VCaP (cell line): ENCODE measurements around the gene ADCY5.

Experiments used
- H3K27ac ChIP-seq: fragments of 450-650 bp; 2 replicates; pipeline ENCODE4 v1.5.1; 2017
- CTCF ChIP-seq: fragments of 450-650 bp; conservative IDR thresholded peaks from 2 replicates; pipeline ENCODE4 v1.5.1; 2017; ENCODE audit warnings: mild to moderate bottlenecking, moderate library complexity

The ADCY5 gene

GRCh38 chr3:123281406-123281805, 167.5 kb downstream of the ADCY5 start:
- no peak overlapping the region for H3K27ac ChIP-seq
- no peak for TF ChIP-seq CTCF

GRCh38 chr3:123279121-123279520, 169.8 kb downstream of the ADCY5 start:
- no peak for TF ChIP-seq CTCF
- H3K27ac ChIP-seq = no peak overlapping the region

GRCh38 chr3:123278446-123278845, 170.4 kb downstream of the ADCY5 start:
- no peak for TF ChIP-seq CTCF

GRCh38 chr3:123277106-123277505, 171.8 kb downstream of the ADCY5 start:
- TF ChIP-seq CTCF = no peak

More at GRCh38 chr3:123278446-123278845, 170.4 kb downstream of the ADCY5 start:
- no peak overlapping the region for H3K27ac ChIP-seq

GRCh38 chr3:123276346-123277006, 172.4 kb downstream of the ADCY5 start:
- no peak for TF ChIP-seq CTCF
- no peak overlapping the region for H3K27ac ChIP-seq

More at GRCh38 chr3:123277106-123277505, 171.8 kb downstream of the ADCY5 start:
- no peak overlapping the region for H3K27ac ChIP-seq

GRCh38 chr3:123275691-123276090, 173.2 kb downstream of the ADCY5 start:
- H3K27ac ChIP-seq = no peak overlapping the region
- TF ChIP-seq CTCF = no peak

DNA sequence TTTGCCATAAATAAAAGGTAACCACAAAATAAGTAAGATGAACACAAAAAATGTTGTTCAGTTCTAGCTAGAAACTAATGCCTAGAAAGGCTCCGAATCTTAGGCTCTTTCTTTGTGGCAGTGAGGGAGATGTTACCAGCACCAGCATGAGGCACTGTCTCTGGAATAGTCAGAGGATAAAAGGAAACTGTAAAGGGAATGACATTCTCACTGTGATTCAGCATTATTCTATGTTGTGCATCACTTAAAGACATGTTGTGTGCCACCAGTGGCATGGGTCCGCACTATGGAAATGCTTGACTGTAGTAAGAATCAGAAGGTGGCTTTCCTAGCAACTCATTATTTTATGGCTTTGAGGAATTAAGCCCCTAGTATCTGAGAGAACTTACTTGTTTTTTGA, 176.3 kb downstream of the ADCY5 start:
- no peak overlapping the region for H3K27ac ChIP-seq
- no peak for TF ChIP-seq CTCF
